ENCODE results near the gene DACH1. TPM values are rescaled to one million over a fixed set of nuclear protein-coding genes. Genes with fewer than 3 reads are reported as not detected.

The DACH1 gene
- total and polyA plus RNA-seq, 2 donors (not counting 3 experiments of a cell fraction or from before 2014, with no cell fraction given) = 8.6 to 28.3 TPM

- no peak for TF ChIP-seq JUN (IDR thresholded peaks at IDR 0.05; ENCODE audit: borderline replicate concordance, insufficient read depth, insufficient read length, low read depth)
- TF ChIP-seq MYC (IDR thresholded peaks at IDR 0.05; ENCODE audit: low read depth, low read length) = no peak
- no TSS peak for BruUV-seq (replicated peaks)
- CTCF ChIA-PET = interaction anchor here (0.6 to 2.0 kb wide), 2 partner anchors 9 to 111 kb away, joined by 4 to 12 read pairs; no protein-coding TSS in a partner anchor
- H3K27ac ChIP-seq (ENCODE audit: insufficient read depth, low read depth, low read length) = no peak overlapping the region
- dilution Hi-C loops (cut with MboI; ENCODE audit: extremely low pct_ligation_motif_present, low sequenced_read_pairs) (no loop called here), intact Hi-C loops (cut with micrococcal nuclease) (no loop called here)
- no peak for DNase-seq (ENCODE audit: low read depth, low spot score)
- H3K4me1 ChIP-seq (ENCODE audit: control insufficient read depth, extremely low read depth, insufficient read depth, low read length) = peaks cover 3% of the 10 kb centered on the region
- POLR2A ChIA-PET = no interaction called here
- FAIRE-seq = no peak
- no peaks in the 10 kb centered on the region for H3K9me3 ChIP-seq (replicated peaks; ENCODE audit: control insufficient read depth, insufficient read depth, low read length)
- no peaks in the 10 kb centered on the region for H3K36me3 ChIP-seq (ENCODE audit: control insufficient read depth in 2 of 2, extremely low read depth in 1 of 2, insufficient read depth in 2 of 2, low read length in 2 of 2)
- H3K79me2 ChIP-seq (ENCODE audit: control insufficient read depth, insufficient read depth, low read length) = no peaks in the 10 kb centered on the region
- no peaks in the 10 kb centered on the region for H4K20me1 ChIP-seq (replicated peaks; ENCODE audit: control insufficient read depth, extremely low read depth, insufficient read depth, low read length)
- no peak overlapping the region for H3K9ac ChIP-seq (replicated peaks; ENCODE audit: extremely low read depth, insufficient read depth, low read length)
- no peaks in the 10 kb centered on the region for H3K9me1 ChIP-seq (replicated peaks; ENCODE audit: control insufficient read depth, extremely low read depth, insufficient read depth, low read length)
- no peak overlapping the region for H2AFZ ChIP-seq (ENCODE audit: low read depth, low read length)
- H3K4me2 ChIP-seq (ENCODE audit: insufficient read depth, low read length) = no peak overlapping the region
- peaks cover 0 to 4% of the 10 kb centered on the region in 2 experiments for H3K27me3 ChIP-seq (ENCODE audit: control insufficient read depth in 2 of 2, insufficient read depth in 2 of 2, low read length in 2 of 2)
- no peak overlapping the region for H3K4me3 ChIP-seq (replicated peaks in 1 of 3; ENCODE audit: insufficient read depth in 1 of 3, low read depth in 1 of 3, low read length in 3 of 3)
Measured at GRCh38 chr13:71870100-71870499, 3.1 kb upstream of the DACH1 start.

- dilution Hi-C loops (cut with MboI; ENCODE audit: extremely low pct_ligation_motif_present, low sequenced_read_pairs) = no loop called here
- intact Hi-C loops (cut with micrococcal nuclease) = loop anchor here (2.0 to 10.0 kb wide), 8 partner anchors 92 to 1244 kb away; no protein-coding TSS in a partner anchor
- no peaks in the 10 kb centered on the region for H3K79me2 ChIP-seq (ENCODE audit: control insufficient read depth, insufficient read depth, low read length)
- H3K4me3 ChIP-seq (replicated peaks in 1 of 3; ENCODE audit: insufficient read depth in 1 of 3, low read depth in 1 of 3, low read length in 3 of 3) = no peak overlapping the region
- no TSS peak for BruUV-seq (replicated peaks)
- peaks cover 3% of the 10 kb centered on the region for H3K4me1 ChIP-seq (ENCODE audit: control insufficient read depth, extremely low read depth, insufficient read depth, low read length)
- H3K36me3 ChIP-seq (ENCODE audit: control insufficient read depth in 2 of 2, extremely low read depth in 1 of 2, insufficient read depth in 2 of 2, low read length in 2 of 2) = no peaks in the 10 kb centered on the region
- H2AFZ ChIP-seq (ENCODE audit: low read depth, low read length) = no peak overlapping the region
- DNase-seq (ENCODE audit: low read depth, low spot score) (no peak), FAIRE-seq (no peak)
- ChIA-PET CTCF (interaction anchor here (0.6 to 2.0 kb wide), 2 partner anchors 10 to 112 kb away, joined by 4 to 12 read pairs; no protein-coding TSS in a partner anchor), POLR2A (no interaction called here)
- TF ChIP-seq POLR2AphosphoS5 (IDR thresholded peaks at IDR 0.05; ENCODE audit: insufficient read depth, low read depth, low read length) = no peak
- no peak for TF ChIP-seq MAX (IDR thresholded peaks at IDR 0.05; ENCODE audit: insufficient read depth, insufficient read length)
- TF ChIP-seq, protein P1, sequence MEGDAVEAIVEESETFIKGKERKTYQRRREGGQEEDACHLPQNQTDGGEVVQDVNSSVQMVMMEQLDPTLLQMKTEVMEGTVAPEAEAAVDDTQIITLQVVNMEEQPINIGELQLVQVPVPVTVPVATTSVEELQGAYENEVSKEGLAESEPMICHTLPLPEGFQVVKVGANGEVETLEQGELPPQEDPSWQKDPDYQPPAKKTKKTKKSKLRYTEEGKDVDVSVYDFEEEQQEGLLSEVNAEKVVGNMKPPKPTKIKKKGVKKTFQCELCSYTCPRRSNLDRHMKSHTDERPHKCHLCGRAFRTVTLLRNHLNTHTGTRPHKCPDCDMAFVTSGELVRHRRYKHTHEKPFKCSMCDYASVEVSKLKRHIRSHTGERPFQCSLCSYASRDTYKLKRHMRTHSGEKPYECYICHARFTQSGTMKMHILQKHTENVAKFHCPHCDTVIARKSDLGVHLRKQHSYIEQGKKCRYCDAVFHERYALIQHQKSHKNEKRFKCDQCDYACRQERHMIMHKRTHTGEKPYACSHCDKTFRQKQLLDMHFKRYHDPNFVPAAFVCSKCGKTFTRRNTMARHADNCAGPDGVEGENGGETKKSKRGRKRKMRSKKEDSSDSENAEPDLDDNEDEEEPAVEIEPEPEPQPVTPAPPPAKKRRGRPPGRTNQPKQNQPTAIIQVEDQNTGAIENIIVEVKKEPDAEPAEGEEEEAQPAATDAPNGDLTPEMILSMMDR (IDR thresholded peaks at IDR 0.05; ENCODE audit: extremely low read depth in 1 of 2, insufficient read depth in 1 of 2, low read depth in 1 of 2, low read length in 2 of 2) = no peak
- no peak for TF ChIP-seq EZH2 (IDR thresholded peaks at IDR 0.05; ENCODE audit: borderline replicate concordance, low read depth, low read length, severe bottlenecking)
- no peak for TF ChIP-seq FOS (IDR thresholded peaks at IDR 0.05; ENCODE audit: borderline replicate concordance, insufficient read depth, low read length)
- TF ChIP-seq JUN (IDR thresholded peaks at IDR 0.05; ENCODE audit: borderline replicate concordance, insufficient read depth, insufficient read length, low read depth) = no peak
- no peak for TF ChIP-seq POLR2A (IDR thresholded peaks at IDR 0.05; ENCODE audit: low read depth, low read length)
- TF ChIP-seq GATA2 (IDR thresholded peaks at IDR 0.05; ENCODE audit: insufficient read depth, insufficient read length, low read depth, low read length) = no peak
- TF ChIP-seq MYC (IDR thresholded peaks at IDR 0.05; ENCODE audit: low read depth, low read length) = no peak
- H3K27ac ChIP-seq (ENCODE audit: insufficient read depth, low read depth, low read length) = no peak overlapping the region
- H3K9me1 ChIP-seq (replicated peaks; ENCODE audit: control insufficient read depth, extremely low read depth, insufficient read depth, low read length) = no peaks in the 10 kb centered on the region
- H3K27me3 ChIP-seq (ENCODE audit: control insufficient read depth in 2 of 2, insufficient read depth in 2 of 2, low read length in 2 of 2) = peaks cover 0 to 4% of the 10 kb centered on the region in 2 experiments
- H3K9me3 ChIP-seq (replicated peaks; ENCODE audit: control insufficient read depth, insufficient read depth, low read length) = no peaks in the 10 kb centered on the region
- no peak overlapping the region for H3K4me2 ChIP-seq (ENCODE audit: insufficient read depth, low read length)
- H3K9ac ChIP-seq (replicated peaks; ENCODE audit: extremely low read depth, insufficient read depth, low read length) = no peak overlapping the region
- H4K20me1 ChIP-seq (replicated peaks; ENCODE audit: control insufficient read depth, extremely low read depth, insufficient read depth, low read length) = no peaks in the 10 kb centered on the region
Measured at GRCh38 chr13:71869274-71869673, 2.3 kb upstream of the DACH1 start.

Data from endothelial cell of umbilical vein (primary cell).